NB4 (cell line): ENCODE measurements around the gene SMIM38.

Experiments used
- DNase-seq: peaks from one replicate; pipeline ENCODE4 v3.0.0; 2010; ENCODE audit warnings: low read depth
- H3K4me3 ChIP-seq: one replicate; pipeline ENCODE4 v1.5.1; 2011; ENCODE audit warnings: mild to moderate bottlenecking, low read depth, low read length, moderate library complexity
- MAX ChIP-seq: IDR thresholded peaks from 2 replicates; pipeline ENCODE4 v1.6.1; 2011; ENCODE audit warnings: low read depth, low read length
- MYC ChIP-seq: IDR thresholded peaks from 2 replicates; pipeline ENCODE4 v1.6.1; 2011; ENCODE audit warnings: low read depth, low read length
- POLR2A ChIP-seq: IDR thresholded peaks from 2 replicates; pipeline ENCODE4 v1.6.1; 2011; ENCODE audit warnings: mild to moderate bottlenecking; ENCODE audit not compliant: insufficient read length; ENCODE audit errors: extremely low read depth
- TF ChIP-seq, protein P1 (sequence below): IDR thresholded peaks from one replicate; pipeline ENCODE4 v1.5.1; 2012; ENCODE audit warnings: low read depth, low read length

SMIM38 gene

DNA sequence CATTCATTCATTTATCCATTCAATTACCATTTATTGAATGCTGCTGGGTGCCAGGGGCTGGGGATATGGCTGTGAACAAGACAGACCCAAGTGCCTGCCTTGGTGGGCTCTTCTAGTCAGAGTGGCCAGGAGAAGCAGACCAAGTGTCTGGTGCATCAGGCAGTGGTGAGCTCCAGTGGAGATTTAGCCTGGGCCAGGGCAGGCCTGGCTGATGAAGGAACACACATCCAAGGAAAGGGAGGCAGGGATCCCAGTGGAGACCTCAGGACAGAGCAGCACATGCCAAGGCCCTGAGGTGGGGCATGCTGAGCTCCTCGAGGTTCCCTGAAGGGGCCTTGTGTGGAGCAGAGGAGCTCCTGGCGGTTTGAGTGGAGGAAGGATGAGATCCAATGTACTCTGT lies 46.6 kb upstream of the SMIM38 start:
- TF ChIP-seq MYC (no peak), POLR2A (no peak), MAX (no peak)
- TF ChIP-seq, protein P1, sequence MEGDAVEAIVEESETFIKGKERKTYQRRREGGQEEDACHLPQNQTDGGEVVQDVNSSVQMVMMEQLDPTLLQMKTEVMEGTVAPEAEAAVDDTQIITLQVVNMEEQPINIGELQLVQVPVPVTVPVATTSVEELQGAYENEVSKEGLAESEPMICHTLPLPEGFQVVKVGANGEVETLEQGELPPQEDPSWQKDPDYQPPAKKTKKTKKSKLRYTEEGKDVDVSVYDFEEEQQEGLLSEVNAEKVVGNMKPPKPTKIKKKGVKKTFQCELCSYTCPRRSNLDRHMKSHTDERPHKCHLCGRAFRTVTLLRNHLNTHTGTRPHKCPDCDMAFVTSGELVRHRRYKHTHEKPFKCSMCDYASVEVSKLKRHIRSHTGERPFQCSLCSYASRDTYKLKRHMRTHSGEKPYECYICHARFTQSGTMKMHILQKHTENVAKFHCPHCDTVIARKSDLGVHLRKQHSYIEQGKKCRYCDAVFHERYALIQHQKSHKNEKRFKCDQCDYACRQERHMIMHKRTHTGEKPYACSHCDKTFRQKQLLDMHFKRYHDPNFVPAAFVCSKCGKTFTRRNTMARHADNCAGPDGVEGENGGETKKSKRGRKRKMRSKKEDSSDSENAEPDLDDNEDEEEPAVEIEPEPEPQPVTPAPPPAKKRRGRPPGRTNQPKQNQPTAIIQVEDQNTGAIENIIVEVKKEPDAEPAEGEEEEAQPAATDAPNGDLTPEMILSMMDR: no peak
- no peak for DNase-seq
- no peak overlapping the region for H3K4me3 ChIP-seq

DNA sequence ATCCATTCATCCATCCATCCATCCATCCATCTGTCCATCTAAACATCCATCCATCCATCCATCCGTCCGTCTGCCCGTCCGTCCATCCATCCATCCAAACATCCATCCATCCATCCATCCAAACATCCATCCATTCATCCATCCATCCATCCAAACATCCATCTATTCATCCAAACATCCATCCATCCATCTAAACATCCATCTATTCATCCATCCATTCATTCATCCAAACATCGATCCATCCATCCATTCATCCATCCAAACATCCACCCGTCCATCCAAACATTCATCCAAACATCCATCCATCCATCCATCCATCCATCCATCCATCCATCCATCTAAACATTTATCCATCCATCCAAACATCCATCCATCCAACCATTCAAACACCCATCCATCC lies 45.3 kb upstream of the SMIM38 start:
- DNase-seq: no peak
- no peak overlapping the region for H3K4me3 ChIP-seq
- TF ChIP-seq, protein P1: no peak
- TF ChIP-seq MAX: no peak
- TF ChIP-seq MYC: no peak
- no peak for TF ChIP-seq POLR2A

DNA sequence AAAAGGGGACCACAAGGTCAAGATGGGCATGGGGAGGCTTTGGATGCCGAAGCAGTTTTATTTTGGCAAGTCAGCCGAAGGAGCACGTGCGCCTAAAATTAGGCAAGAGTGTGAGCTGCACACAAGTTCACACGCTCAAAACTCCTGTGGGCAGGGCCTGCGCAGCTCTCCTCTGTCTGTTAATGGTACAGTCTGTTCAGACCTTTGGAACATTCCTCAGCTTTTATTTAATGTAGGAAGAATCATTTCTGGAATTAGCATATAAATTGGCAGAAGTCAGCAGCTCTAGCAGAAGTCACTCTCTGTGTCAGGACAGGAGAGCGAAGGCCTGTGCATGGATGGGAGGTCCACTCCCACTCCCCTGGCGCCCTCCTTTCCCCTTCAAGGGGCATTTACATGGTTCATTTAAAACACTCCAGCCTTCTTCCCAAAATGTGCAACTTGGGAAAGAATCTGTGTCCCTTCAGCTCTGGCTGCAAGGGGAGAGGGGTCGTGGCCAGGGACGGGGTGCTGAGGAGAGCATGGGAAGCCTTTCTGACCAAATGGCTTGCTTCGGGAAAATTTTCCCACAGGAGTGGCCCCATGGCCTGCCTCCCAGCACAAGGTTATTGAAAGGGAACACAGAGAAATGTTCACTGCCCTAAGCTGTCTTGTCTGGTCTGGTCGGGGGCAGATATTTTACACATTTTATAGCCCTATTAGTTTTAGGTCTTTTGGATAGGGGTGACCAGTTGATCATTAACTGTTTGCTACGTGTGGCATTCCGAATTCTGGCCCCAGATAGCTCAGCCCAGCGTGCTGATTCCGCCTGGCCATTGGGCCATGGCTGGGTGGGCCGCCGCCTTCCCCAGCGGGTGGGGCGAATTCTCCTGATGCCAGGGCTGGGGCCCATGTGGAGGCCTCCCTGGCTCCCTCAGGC lies 43.9 kb upstream of the SMIM38 start:
- DNase-seq: no peak
- TF ChIP-seq MAX (no peak), MYC (no peak), POLR2A (no peak)
- TF ChIP-seq, protein P1: no peak
- H3K4me3 ChIP-seq: no peak overlapping the region

- DNase-seq: no peak
- TF ChIP-seq POLR2A: no peak
- no peak for TF ChIP-seq MYC
- no peak for TF ChIP-seq MAX
- TF ChIP-seq, protein P1: no peak
- H3K4me3 ChIP-seq: no peak overlapping the region
Measured at GRCh38 chr11:69113226-69113625, 42.5 kb upstream of the SMIM38 start.

- no peak for DNase-seq
- no peak overlapping the region for H3K4me3 ChIP-seq
- TF ChIP-seq, protein P1: no peak
- no peak for TF ChIP-seq MYC
- no peak for TF ChIP-seq MAX
- TF ChIP-seq POLR2A: no peak
Measured at GRCh38 chr11:69113646-69114340, 41.9 kb upstream of the SMIM38 start.
